GM19468 (cell line): ENCODE measurements around the gene LRCH1.

Experiments
- ATAC-seq: cut with Tn5 transposase; IDR thresholded peaks from one replicate; pipeline ENCODE4 v1.9.1; 2021; ENCODE audit warnings: mild to moderate bottlenecking, moderate library complexity, moderate number of reproducible peaks; ENCODE audit not compliant: unreplicated experiment; ENCODE audit errors: extremely low read depth

Gene LRCH1

DNA sequence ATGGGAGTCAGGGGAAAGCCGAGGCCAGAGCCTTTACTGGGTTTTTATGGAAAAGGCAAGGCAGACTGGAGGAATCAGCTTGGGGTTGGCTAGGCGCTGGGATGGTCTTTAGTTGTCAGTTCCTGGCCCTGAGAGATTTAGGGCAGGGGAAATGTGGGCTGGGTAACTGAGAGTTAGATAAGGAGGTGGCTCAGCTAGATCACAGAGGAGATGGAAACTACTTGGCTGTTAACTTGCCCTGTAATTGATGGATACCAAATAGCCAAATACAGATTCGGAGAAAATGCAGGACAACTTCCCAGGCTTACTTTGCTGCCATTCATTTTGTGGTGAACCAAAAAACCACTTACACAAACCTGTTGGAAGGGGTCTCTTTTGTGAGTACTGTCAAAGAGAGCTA is 54.0 kb downstream of the LRCH1 start:
- no peak for ATAC-seq

GRCh38 chr13:46607768-46608564 is 55.0 kb downstream of the LRCH1 start:
- ATAC-seq = no peak

DNA sequence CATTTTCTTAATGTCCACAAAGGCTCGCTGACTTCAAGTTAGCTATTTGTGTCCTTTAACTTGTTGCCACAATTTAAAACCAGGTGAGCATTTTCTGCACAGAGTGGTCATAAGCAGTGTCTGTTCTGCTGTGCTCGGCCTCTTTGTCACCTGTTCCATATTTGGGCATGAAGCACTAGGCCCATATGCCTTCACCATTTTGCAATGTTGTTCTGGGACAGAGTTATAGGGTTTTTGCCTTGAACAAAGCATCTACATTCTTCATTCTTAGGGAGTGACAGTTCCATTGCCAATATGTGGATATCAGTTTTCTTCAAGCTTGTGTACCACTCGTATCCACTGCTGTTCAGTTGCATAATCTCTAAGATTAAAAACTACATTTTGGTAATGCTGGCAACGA is 56.1 kb downstream of the LRCH1 start:
- no peak for ATAC-seq

- ATAC-seq = no peak
Measured at GRCh38 chr13:46609726-46610125, 56.8 kb downstream of the LRCH1 start.

- no peak for ATAC-seq
Measured at GRCh38 chr13:46612267-46612666, 59.3 kb downstream of the LRCH1 start.

DNA sequence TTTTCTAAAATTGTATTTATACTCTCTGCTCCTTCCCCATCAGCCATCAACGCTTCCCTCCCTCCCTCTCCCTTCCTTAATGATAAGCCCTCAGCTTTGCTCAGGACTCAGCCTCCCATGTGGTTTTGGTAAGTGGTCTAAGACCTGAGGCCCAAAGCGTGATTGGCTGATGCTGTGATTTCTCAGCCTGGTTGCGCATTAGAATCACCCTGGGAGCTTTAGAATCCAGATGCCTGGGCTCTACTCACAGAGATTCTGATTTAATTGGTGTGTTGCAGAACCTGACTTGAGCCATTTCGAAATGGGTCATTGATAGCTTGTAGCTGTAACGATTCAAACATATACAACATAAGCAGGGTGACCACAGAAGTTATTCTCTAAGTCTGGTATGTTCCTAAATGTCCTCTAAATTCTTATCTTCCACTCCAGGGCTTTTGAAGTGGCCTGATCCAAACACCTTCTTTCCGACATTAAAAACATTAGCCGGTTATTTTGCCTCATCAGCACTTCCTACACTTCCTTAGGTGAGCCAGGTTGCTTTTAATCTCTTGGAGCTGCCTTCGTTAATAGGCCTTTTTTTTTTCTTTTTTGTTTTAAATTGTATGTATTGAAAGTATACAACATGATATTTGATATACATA is 60.6 kb downstream of the LRCH1 start:
- no peak for ATAC-seq

- ATAC-seq = no peak
Measured at GRCh38 chr13:46614582-46614981, 61.6 kb downstream of the LRCH1 start.

DNA sequence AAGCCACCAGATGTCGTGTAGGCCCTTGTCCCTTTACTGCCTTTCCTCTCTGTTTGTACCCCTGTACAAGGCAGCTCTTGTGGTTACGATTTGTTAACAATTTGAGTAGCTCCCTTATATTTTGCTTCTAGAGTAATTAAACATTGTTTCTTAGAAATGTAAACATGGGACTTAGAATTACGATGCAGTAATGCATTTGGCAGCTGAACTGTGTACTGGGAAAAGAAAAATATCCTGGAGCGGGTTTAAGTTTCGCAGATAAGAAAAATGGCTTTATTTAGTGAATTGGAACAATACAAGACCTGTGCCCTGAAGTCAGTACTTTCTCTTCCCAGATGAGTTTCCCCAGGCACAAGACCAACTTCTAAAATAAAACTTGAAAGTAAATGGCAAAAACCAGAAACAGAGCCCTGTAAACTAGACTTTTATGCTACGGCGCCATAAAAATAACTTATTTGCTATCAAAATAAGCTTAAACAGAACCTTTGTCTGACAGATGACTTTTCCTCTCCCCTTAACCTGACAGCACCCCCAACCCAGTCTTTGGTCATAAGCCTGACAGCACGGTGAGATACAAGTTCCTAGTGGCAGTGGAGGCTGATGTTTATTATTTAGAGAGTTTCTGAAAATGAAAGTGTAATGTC is 63.0 kb downstream of the LRCH1 start:
- no peak for ATAC-seq

GRCh38 chr13:46617229-46617721 is 64.3 kb downstream of the LRCH1 start:
- ATAC-seq = no peak

- no peak for ATAC-seq
Measured at GRCh38 chr13:46617885-46618284, 64.9 kb downstream of the LRCH1 start.

GRCh38 chr13:46618694-46619254 is 65.8 kb downstream of the LRCH1 start:
- ATAC-seq = no peak

GRCh38 chr13:46620029-46620428 is 67.1 kb downstream of the LRCH1 start:
- no peak for ATAC-seq

DNA sequence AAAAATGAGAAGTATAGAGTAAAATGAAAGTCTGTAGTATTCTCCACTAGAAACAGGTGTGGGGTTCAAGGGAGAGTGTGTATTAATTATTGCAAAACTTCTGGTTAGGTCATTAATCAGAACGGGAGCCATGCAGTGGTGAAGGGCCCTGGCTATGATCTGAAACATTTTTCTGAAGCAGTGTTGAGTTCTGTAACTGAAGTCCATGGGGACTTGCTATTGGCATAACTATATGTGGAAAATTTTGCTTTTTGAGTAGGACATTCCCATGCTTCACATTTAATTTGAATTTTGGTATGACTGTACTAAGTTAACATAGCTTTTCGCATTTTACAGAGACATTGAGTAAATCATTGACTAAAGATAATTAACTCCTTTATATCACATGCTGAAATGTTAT is 67.5 kb downstream of the LRCH1 start:
- no peak for ATAC-seq

DNA sequence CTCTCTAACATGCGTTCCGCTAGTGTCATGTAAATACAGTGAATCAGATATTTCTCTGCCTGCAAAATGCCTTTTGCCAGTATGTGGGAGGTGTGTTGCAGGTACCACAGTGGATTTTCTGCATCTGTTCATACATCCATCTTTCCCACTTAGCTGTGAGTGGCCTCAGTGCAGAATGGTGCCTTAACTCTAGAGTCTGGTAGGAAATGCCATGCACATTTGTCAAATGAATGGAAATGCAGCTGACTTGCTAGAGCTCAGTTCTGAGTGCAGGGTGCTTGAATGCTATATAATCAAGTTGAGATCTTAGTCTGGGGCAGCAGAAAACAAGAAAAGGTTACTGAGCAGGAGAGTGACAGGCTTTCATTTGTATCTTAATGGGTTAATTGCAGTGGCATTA is 68.2 kb downstream of the LRCH1 start:
- ATAC-seq = no peak

DNA sequence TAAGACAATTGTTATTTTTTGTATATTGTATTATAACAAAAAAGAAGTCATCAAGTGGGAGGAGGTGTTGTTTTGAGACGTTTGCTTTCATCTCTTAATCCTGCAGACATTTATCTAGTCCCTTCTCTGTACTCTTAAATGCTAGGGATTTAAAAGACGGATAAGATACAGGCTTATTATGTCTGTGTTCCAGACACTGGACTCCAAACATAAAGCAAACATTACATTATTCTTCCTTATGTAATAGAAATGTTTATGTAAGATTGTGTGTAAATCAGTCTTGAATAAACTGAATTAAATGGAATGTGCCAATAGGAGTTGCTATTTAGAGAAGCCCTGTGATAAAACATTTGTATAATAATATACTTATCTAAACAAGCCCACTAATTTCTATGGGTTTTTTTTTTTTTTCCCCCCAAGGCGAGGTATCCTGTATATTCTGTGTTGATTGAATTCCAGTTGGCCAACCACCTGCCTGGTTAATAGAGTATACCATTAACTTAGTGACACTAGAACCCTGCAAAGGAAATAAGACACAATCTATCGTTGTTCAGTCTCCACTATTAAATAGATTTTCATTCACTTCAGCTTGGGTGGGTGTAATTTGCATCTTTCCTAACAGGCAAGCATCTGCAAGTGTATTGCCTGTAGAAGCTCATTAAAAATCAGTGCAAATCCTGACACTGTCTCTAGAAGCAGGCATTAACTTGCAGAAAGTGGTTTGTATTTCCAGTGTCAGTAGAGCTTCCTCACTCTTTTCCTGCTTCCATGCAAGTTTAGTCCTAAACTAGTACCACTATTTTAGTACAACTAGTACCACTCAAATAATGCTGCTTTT is 69.0 kb downstream of the LRCH1 start:
- ATAC-seq = no peak

- ATAC-seq = no peak
Measured at GRCh38 chr13:46622630-46623256, 69.8 kb downstream of the LRCH1 start.

- no peak for ATAC-seq
Measured at GRCh38 chr13:46624353-46624752, 71.4 kb downstream of the LRCH1 start.

- ATAC-seq = no peak
Measured at GRCh38 chr13:46624821-46625220, 71.9 kb downstream of the LRCH1 start.

DNA sequence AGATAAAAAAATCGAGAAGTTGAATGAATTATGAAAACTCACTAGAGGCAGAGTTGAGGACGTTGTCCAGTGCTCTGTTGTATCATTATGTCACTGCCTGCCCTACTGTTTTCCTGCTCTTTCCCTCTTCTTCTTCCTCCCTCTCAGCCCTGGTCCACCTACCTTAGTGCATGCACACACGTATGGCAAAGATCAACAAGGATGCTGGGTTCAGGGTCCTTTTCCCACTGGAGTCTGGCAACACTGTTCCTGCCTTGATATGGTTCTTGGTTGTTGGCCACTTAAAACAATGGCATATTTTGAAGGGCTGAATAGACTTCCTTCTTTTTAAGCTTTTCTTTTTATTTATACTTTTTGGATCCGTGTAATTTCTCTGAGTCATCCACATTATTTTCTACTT is 74.5 kb downstream of the LRCH1 start:
- no peak for ATAC-seq
